HepG2 (cell line): Measurements from ENCODE around the gene TACC2. TPM values are rescaled to one million over a fixed set of nuclear protein-coding genes. Genes with fewer than 3 reads are reported as not detected.
A peak's percentile ranks its signal among the peaks of the same experiment; 100 is the strongest.

Source experiments
- ATAC-seq: fragments of 200-7000 bp; cut with Tn5 transposase; 3 replicates; pipeline ENCODE4 v1.9.1; 2020; ENCODE audit warnings: mild to moderate bottlenecking, moderate library complexity
- BruUV-seq: library from RNA; stranded (reverse); fragments of 400-500 nt; replicated peaks from 2 replicates; lab custom pipeline; 2021; lab: Mats Ljungman, UMichigan
- CTCF ChIA-PET: fragments of 300-600 bp; formaldehyde crosslinking; extraction: SDS; loops from one replicate; lab custom pipeline; 2021; ENCODE audit warnings: low total read pairs, inconsistent platforms, low intra/inter-chr PET ratio; lab: Yijun Ruan, JAX
- POLR2A ChIA-PET: fragments of 350-600 bp; sonication (Branson Sonifier 250); formaldehyde crosslinking; loops from one replicate; lab custom pipeline; 2020; ENCODE audit warnings: antibody characterized with exemption, inconsistent platforms; lab: Yijun Ruan, JAX
- DNase-seq: peaks from one replicate; pipeline ENCODE4 v3.0.0-alpha.2; 2015; ENCODE audit warnings: low spot score
- FAIRE-seq: peaks from 3 replicates; lab custom pipeline; 2011; peaks lifted over from hg19 to GRCh38; lab: Jason Lieb, UNC
- H2AFZ ChIP-seq: one replicate; pipeline ENCODE4 v1.6.1; 2011; ENCODE audit warnings: low read length, inconsistent platforms
- H3K27ac ChIP-seq: fragments of 300-600 bp; 3 replicates; pipeline ENCODE4 v1.8.0; 2011; ENCODE audit warnings: mixed run types, mild to moderate bottlenecking, mixed read lengths, low read length, inconsistent platforms; ENCODE audit not compliant: insufficient read depth; ENCODE audit errors: extremely low read length
- H3K27me3 ChIP-seq, 2 experiments: fragments of 200-600 bp in 1 of 2; 2 replicates in 1 of 2; 3 replicates in 1 of 2; pipeline versions ENCODE4 v1.6.0 to v1.8.0; 2011; ENCODE audit warnings: low read length in 2 of 2, mild to moderate bottlenecking in 2 of 2, moderate library complexity in 2 of 2, inconsistent platforms in 1 of 2; ENCODE audit not compliant: insufficient read depth in 2 of 2, control insufficient read depth in 1 of 2
- H3K36me3 ChIP-seq, 2 experiments: fragments of 200-600 bp in 1 of 2; replicated peaks in 1 of 2; 2 replicates in 1 of 2; 3 replicates in 1 of 2; pipeline versions ENCODE4 v1.5.1 to v1.8.0; 2011; ENCODE audit warnings: low read length in 2 of 2, inconsistent platforms in 1 of 2; ENCODE audit not compliant: insufficient read depth in 2 of 2, control insufficient read depth in 1 of 2
- H3K4me1 ChIP-seq: 2 replicates; pipeline ENCODE4 v1.5.1; 2012; ENCODE audit warnings: low read length, inconsistent platforms; ENCODE audit not compliant: insufficient read depth
- H3K4me2 ChIP-seq: 2 replicates; pipeline ENCODE4 v1.6.0; 2011; ENCODE audit warnings: low read depth, low read length, inconsistent platforms
- H3K4me3 ChIP-seq, 3 experiments: fragments of 200-600 bp in 1 of 3; sonication (generic), shearing (Covaris generic) in 1 of 3; replicated peaks in 1 of 3; 2 replicates each; pipeline ENCODE4 v1.5.1; 2011 to 2016; ENCODE audit warnings: low read length in 3 of 3, inconsistent platforms in 2 of 3, low read depth in 2 of 3, mild to moderate bottlenecking in 2 of 3, control low read depth in 1 of 3, mixed read lengths in 1 of 3; ENCODE audit not compliant: insufficient read depth in 1 of 3
- H3K79me2 ChIP-seq: one replicate; pipeline ENCODE4 v1.6.1; 2011; ENCODE audit warnings: low read length, inconsistent platforms; ENCODE audit not compliant: insufficient read depth
- H3K9ac ChIP-seq: 2 replicates; pipeline ENCODE4 v1.6.0; 2011; ENCODE audit warnings: mild to moderate bottlenecking, low read depth, low read length, inconsistent platforms; ENCODE audit not compliant: insufficient read depth
- H3K9me3 ChIP-seq: 2 replicates; pipeline ENCODE4 v1.5.1; 2012; ENCODE audit warnings: mild to moderate bottlenecking, low read length
- H4K20me1 ChIP-seq: 2 replicates; pipeline ENCODE4 v1.6.0; 2011; ENCODE audit warnings: inconsistent platforms, mild to moderate bottlenecking, low read length, moderate library complexity; ENCODE audit not compliant: insufficient read depth
- ARNT2 ChIP-seq: sonication (generic); formaldehyde crosslinking; IDR thresholded peaks from 2 replicates; pipeline ENCODE4 v1.8.0; 2022; ENCODE audit warnings: mild to moderate bottlenecking, low read depth, missing genetic modification reagents, moderate library complexity
- CENPT ChIP-seq: sonication (generic); formaldehyde crosslinking; IDR thresholded peaks from 2 replicates; pipeline ENCODE4 v1.8.0; 2022; ENCODE audit warnings: low read depth, mild to moderate bottlenecking, moderate library complexity, missing genetic modification reagents
- DPF2 ChIP-seq: sonication (generic); formaldehyde crosslinking; IDR thresholded peaks from 2 replicates; pipeline ENCODE4 v1.4.0; 2020; ENCODE audit warnings: mild to moderate bottlenecking, low read depth, missing genetic modification reagents, borderline replicate concordance
- HNRNPL ChIP-seq: fragments of 200-400 bp; formaldehyde crosslinking; IDR thresholded peaks from 2 replicates; pipeline ENCODE4 v1.6.1; 2017; ENCODE audit warnings: mild to moderate bottlenecking, low read depth, low read length
- MAFF ChIP-seq: IDR thresholded peaks from 2 replicates; pipeline ENCODE4 v1.6.1; 2011; ENCODE audit warnings: low read depth, low read length, improper control_type of control experiment
- MBD4 ChIP-seq: IDR thresholded peaks from 2 replicates; pipeline ENCODE4 v1.6.1; 2012; ENCODE audit warnings: low read length, inconsistent platforms, borderline replicate concordance
- POGZ ChIP-seq: sonication (generic); formaldehyde crosslinking; IDR thresholded peaks from 2 replicates; pipeline ENCODE4 v1.4.0; 2020; ENCODE audit warnings: mild to moderate bottlenecking, missing genetic modification reagents
- PRDM15 ChIP-seq: sonication (generic); formaldehyde crosslinking; IDR thresholded peaks from 2 replicates; pipeline ENCODE4 v1.4.0; 2020; ENCODE audit warnings: missing genetic modification reagents
- RBM22 ChIP-seq: fragments of 200-400 bp; formaldehyde crosslinking; optimal IDR thresholded peaks from 2 replicates; pipeline ENCODE3; 2017; ENCODE audit warnings: mild to moderate bottlenecking, low read length, moderate library complexity
- REL ChIP-seq: sonication (generic); formaldehyde crosslinking; conservative IDR thresholded peaks from 2 replicates; pipeline ENCODE4 v1.8.0; 2022; ENCODE audit warnings: mild to moderate bottlenecking, missing genetic modification reagents, moderate library complexity
- RFX3 ChIP-seq: IDR thresholded peaks from 2 replicates; pipeline ENCODE4 v1.6.1; 2016; ENCODE audit warnings: missing biosample characterization, missing genetic modification reagents
- TFAP4 ChIP-seq: sonication (generic); IDR thresholded peaks from 2 replicates; pipeline ENCODE4 v1.6.1; 2016; ENCODE audit warnings: low read depth, borderline replicate concordance
- ZNF282 ChIP-seq: fragments of 450-650 bp; IDR thresholded peaks from 2 replicates; pipeline ENCODE4 v1.6.1; 2018; ENCODE audit not compliant: partially characterized antibody
- ZNF484 ChIP-seq: sonication (generic); formaldehyde crosslinking; IDR thresholded peaks from 2 replicates; pipeline ENCODE4 v1.5.1; 2020; ENCODE audit warnings: mild to moderate bottlenecking, low read depth, missing genetic modification reagents, borderline replicate concordance
- ZNF563 ChIP-seq: sonication (generic); formaldehyde crosslinking; IDR thresholded peaks from 2 replicates; pipeline ENCODE4 v1.8.0; 2022; ENCODE audit warnings: mild to moderate bottlenecking, moderate library complexity, missing genetic modification reagents
- ZNF616 ChIP-seq: sonication (generic); formaldehyde crosslinking; IDR thresholded peaks from 2 replicates; pipeline ENCODE4 v1.5.0; 2020; ENCODE audit warnings: low read depth, mild to moderate bottlenecking, missing genetic modification reagents
- ZNF709 ChIP-seq: sonication (generic); formaldehyde crosslinking; IDR thresholded peaks from 2 replicates; pipeline ENCODE4 v1.5.0; 2020; ENCODE audit warnings: mild to moderate bottlenecking, missing genetic modification reagents
- ZNF747 ChIP-seq: sonication (generic); formaldehyde crosslinking; IDR thresholded peaks from 2 replicates; pipeline ENCODE4 v1.8.1; 2023; ENCODE audit warnings: missing genetic modification reagents, mild to moderate bottlenecking, borderline replicate concordance
- ZNF841 ChIP-seq: sonication (generic); formaldehyde crosslinking; IDR thresholded peaks from 2 replicates; pipeline ENCODE4 v1.8.1; 2023; ENCODE audit warnings: missing genetic modification reagents, borderline replicate concordance
- WGBS: methylation state at CpG from one replicate; pipeline ENCODE4 v1.1.6; 2017; ENCODE audit warnings: low lambda C conversion rate; 5-methylcytosine and 5-hydroxymethylcytosine counted together
- in situ Hi-C: cut with HindIII; loops from 2 replicates; pipeline ENCODE4 v1.10.0; 2017; ENCODE audit warnings: low pct_unique_long_range_greater_than_20kb; ENCODE audit not compliant: extremely low pct_ligation_motif_present
- intact Hi-C: fragments of 100-400 bp; cut with micrococcal nuclease; formaldehyde crosslinking; loops from one replicate; pipeline ENCODE4 v1.10.0; 2022; ENCODE audit not compliant: unreplicated experiment
- polyA plus RNA-seq, 8 experiments: library from polyadenylated mRNA; depleted of rRNA in 3 of 8; stranded (reverse) in 7 of 8; unstranded in 1 of 8; fragments of >200 nt; fragmentation: Illumina TruSeq in 4 of 8; extraction: Trizol in 4 of 8; gene quantifications; 2 replicates each; pipeline versions ENCODE4 v1.2.1 to v1.2.3, GENCODE V29; 2011 to 2016; ENCODE audit warnings: low read depth in 4 of 8, missing spikeins in 1 of 8, mixed read lengths in 1 of 8; ENCODE audit not compliant: insufficient read depth in 1 of 8
- total RNA-seq, 5 experiments: library from RNA; depleted of rRNA; stranded (reverse); fragments of >200 nt; fragmentation: Illumina TruSeq; extraction: Trizol; gene quantifications; 2 replicates each; pipeline ENCODE4 v1.2.3, GENCODE V29; 2016; ENCODE audit warnings: low read depth in 1 of 5

The TACC2 gene
- total and polyA plus RNA-seq, 2 of the 13 experiments (the other 11 are each of a cell fraction or from before 2014, with no cell fraction given): 11.8 to 16.0 TPM

- TF ChIP-seq PRDM15 (CRISPR knock-in tag) (no peak), DPF2 (CRISPR knock-in tag) (no peak), MBD4 (no peak), MAFF (peak; percentile 24; the same call in 1 of the 2 replicates)
Measured at GRCh38 chr10:122171302-122172075, 182.5 kb downstream of the TACC2 start (continued).

- CTCF ChIA-PET: no interaction called here
- FAIRE-seq (no peak), ATAC-seq (no peak), DNase-seq (no peak)
- Histone ChIP-seq H3K36me3 (peaks cover 0 to 9% of the 10 kb centered on the region in 2 experiments; a peak in 2 of 5 replicates), H3K4me1 (peaks cover 42% of the 10 kb centered on the region), H3K9ac (no peak overlapping the region), H3K27me3 (no peaks in the 10 kb centered on the region), H3K27ac (no peak overlapping the region), H3K9me3 (no peaks in the 10 kb centered on the region), H2AFZ (no peak overlapping the region), H3K4me3 (no peak overlapping the region), H4K20me1 (peaks cover 2% of the 10 kb centered on the region; the same call in 1 of the 2 replicates), H3K4me2 (no peak overlapping the region), H3K79me2 (peaks cover 9% of the 10 kb centered on the region)
- POLR2A ChIA-PET: no interaction called here
- in situ Hi-C loops (no loop called here), intact Hi-C loops (no loop called here)
- no TSS peak for BruUV-seq
- WGBS: 95% methylated on average over 9 of the region's 12 CpGs
- TF ChIP-seq ARNT2 (CRISPR knock-in tag): no peak
- TF ChIP-seq TFAP4: no peak
- no peak for TF ChIP-seq REL (CRISPR knock-in tag)
- no peak for TF ChIP-seq HNRNPL
- no peak for TF ChIP-seq ZNF563 (CRISPR knock-in tag)
- TF ChIP-seq ZNF841 (CRISPR knock-in tag): no peak
- no peak for TF ChIP-seq RFX3 (CRISPR knock-in tag)
- TF ChIP-seq ZNF616 (CRISPR knock-in tag): no peak
- no peak for TF ChIP-seq POGZ (CRISPR knock-in tag)
- TF ChIP-seq ZNF282: no peak
- TF ChIP-seq ZNF709 (CRISPR knock-in tag): no peak
- no peak for TF ChIP-seq CENPT (CRISPR knock-in tag)
- TF ChIP-seq ZNF484 (CRISPR knock-in tag): no peak
- no peak for TF ChIP-seq ZNF747 (CRISPR knock-in tag)
- no peak for TF ChIP-seq RBM22
Measured at GRCh38 chr10:122172361-122173008, 183.5 kb downstream of the TACC2 start.
